Measurements from ENCODE around the gene KPNB1.

Gene KPNB1

DNA sequence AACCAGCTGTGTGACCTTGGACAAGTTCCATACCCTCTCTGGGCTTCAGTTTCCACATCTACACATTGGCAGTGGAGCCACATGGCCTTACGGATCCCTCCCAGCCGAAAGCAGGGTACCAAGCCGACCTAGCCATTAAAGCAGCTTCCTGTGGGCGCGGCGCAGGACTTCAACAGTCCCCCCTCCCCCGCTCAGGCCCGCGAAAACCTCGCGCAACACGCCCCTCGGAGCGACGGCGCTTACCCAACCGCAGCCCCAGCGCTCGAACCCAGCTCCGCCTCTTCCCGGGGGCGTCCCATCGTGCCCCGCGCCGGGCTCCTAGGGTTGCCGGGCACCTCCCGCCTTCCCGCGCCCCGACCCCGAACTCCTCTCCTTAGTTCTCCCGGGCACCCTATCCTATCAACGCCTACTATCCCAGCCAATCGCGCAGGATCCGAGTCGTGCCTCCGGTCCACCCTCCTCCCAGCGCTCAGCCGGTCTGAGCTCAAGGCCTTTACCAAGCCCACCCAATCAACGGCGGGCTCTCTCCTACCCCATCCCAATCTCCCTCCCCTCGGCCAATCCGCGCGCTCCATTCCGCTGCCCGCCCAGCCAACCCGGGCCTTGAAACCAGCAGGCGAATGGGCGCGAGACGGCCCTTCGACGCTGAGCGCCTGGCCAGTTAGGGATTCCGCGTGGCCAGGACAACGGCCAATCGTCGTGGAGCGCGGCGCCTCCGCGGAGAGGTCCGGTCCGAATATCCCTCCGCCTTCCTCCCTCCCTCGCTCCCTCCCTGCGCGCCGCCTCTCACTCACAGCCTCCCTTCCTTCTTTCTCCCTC lies at the start of gene KPNB1:
Gene KPNB1 (plus strand): TSS at position 767 of the 819 bp plus-strand sequence. CDS start 326 bp downstream, outside the sequence.
- peak; percentile 96 for DNase-seq

- no peak for DNase-seq
These were observed 45.7 kb upstream of the KPNB1 start for GRCh38 chr17:47603830-47604597.

- DNase-seq = no peak
These were observed 45.2 kb upstream of the KPNB1 start for GRCh38 chr17:47604598-47604927.

GRCh38 chr17:47605011-47605410 lies 44.7 kb upstream of the KPNB1 start:
- DNase-seq = no peak

DNA sequence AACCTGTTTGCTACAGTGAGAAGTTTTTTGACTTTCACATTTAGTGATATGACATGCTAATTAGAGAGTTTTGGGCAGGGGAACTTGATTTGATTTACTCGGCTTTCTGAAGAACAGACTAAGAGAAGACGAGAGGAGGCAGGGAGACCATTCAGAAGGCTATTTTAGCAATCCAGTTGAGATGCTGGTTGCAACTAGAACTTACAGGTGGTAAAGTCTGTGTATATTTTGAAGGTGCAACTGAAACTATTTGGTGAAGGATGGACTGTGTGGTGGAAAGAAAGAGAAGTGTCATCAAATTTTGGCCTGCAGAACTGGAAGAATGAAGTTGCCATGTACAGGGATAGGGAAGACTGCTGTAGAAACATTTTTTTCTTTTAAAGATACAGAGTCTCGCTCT lies 42.2 kb upstream of the KPNB1 start:
- no peak for DNase-seq

DNA sequence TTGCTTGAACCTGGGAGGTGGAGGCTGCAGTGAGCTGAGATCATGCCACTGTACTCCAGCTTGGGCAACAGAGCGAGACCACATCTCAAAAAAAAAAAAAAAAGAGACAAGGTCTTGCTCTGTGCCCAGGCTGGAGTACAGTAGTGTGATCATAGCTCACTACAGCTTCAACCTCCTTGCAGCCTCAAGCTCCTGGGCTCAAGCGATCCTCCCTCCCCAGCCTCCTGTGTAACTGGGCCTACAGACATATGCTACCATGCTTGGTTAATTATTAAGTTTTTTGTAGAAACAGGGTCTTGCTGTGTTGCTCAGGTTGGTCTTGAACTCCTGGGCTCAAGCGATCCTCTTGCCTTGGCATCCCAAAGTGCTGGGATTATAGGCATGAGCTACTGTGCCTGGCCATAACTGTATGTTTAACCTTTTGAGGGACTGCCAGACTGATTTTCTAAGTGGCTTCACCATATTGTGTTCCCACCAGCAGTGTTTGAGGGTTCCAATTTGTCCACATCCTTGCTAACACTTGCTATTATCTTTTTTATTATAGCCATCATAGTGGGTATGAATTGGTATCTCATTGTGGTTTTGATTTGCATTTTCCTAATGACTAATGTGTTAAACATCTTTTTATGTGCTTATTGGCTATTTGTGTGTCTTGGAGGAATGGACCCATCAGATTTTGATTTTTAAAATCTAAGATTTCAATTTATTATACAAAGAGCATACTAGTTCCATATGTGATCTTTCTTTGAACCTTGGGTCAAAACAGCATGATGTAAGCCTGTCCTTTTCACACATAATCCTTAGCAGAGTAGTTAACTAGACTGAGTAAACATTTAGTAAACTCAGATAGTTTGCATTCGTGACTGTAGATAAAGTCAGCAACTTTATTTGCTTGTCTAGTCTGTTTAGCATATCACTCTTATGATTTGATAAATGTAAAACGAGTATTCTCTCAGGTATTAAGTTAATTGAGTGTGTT lies 38.1 kb upstream of the KPNB1 start:
- DNase-seq = no peak

GRCh38 chr17:47615766-47616424 lies 33.8 kb upstream of the KPNB1 start:
- DNase-seq = peak; percentile 7

- DNase-seq = no peak
These were observed 31.3 kb upstream of the KPNB1 start for GRCh38 chr17:47618410-47618809.

DNA sequence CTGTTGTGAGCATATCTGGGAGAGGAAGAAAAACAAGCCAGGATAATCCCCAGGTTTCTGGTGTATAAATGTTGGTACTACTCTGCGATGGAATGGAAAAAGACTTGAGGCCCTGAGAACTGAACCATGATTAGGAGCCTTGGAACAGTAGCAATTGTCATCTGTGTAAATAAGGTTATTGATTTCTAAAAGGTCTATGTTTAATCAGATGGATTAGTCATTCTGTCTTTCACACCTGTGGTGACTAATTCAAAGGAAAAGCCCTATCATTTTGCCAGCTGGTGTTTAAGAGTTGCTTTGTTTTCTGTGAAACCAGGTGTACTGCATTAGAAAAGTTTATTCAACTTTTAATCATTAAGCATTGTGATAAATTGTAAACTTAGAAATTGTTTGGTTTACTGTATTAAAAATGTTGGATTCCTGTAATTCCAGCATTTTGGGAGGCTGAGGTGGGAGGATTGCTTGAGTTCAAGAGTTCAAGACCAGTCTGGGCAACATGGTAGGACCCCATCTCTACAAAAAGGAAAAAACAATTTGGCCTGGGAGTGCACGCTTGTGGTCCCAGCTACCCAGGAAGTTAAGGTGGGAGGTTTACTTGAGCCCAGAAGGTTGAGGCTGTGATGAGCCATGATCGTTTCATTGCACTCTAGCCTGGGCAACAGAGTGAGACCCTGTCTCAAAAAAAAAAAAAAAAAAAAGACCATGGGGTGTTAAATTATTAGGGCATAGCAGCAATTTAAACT lies 29.0 kb upstream of the KPNB1 start:
- DNase-seq = no peak

DNA sequence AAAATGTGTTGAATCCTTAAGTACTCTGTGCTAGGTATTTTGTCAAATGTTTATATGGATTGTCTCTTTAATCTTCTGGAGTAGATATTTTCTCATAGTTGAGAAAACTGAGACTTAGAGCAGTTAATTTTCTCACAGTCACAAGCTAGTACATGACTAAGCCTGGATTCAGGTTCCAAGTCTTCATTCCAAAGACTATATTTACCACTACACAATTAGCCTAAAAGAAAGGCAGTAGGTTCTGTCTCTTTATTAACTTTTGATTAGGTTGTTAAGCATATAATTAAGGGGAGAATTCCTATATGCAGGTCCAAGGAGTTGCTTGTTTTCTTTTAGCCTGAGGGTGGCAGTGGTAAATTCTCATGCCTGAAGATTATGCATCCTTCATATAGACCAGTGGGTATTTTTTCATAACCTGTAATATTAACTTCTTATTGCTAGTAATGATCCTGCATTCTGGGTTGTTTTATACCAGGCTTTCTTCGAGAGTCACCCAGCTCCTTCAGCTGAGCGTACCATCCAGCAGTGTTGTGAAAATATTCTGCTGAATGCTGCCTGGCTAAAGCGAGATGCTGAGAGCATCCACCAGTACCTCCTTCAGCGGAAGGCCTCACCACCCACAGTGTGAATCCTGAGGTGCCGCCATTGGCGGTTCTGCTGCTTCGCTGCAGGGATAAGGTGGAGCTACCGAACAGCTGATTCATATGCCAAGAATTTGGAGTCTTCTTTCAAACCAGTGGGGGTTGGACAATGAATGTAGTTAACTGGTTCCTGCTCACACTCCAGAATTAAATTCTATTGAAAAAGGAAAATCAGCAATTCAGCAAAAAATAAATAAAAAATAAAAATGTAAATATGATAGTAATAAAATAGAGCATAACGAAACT lies 28.2 kb upstream of the KPNB1 start:
- DNase-seq = no peak

DNA sequence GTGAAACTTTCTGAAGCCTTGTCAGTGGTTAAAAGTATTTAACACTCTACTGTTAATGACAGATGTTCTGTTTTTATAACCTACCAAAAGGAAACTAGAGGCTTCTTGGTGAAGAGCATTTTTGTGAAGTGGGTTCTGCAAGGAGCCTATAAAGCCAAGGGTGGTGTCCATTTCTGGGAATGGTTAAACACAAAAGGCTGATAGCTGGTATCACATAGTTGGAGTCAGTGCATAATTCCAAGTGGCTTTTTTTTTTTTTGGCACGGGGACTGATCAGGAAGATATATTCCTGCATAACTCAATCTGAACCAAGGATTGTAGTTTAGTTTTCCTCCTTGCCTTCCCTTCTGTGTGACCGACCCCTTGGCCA lies 27.6 kb upstream of the KPNB1 start:
- no peak for DNase-seq

DNA sequence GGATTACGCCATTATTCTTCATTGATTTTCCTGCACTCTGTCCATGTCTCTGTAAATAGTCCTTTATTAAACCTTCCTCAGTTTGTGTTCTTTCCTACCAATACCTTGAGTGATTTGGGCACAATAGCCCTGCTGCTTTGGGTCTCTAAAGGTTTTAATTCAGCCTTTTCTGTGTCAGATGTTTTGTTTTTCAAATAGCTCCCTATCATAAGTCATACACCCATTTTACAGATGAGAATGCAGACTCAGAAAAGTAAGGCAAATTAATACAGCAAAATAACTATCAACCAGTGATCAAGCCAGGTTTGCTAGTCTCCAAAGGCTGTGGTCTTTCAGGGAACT lies 25.0 kb upstream of the KPNB1 start:
- no peak for DNase-seq

DNA sequence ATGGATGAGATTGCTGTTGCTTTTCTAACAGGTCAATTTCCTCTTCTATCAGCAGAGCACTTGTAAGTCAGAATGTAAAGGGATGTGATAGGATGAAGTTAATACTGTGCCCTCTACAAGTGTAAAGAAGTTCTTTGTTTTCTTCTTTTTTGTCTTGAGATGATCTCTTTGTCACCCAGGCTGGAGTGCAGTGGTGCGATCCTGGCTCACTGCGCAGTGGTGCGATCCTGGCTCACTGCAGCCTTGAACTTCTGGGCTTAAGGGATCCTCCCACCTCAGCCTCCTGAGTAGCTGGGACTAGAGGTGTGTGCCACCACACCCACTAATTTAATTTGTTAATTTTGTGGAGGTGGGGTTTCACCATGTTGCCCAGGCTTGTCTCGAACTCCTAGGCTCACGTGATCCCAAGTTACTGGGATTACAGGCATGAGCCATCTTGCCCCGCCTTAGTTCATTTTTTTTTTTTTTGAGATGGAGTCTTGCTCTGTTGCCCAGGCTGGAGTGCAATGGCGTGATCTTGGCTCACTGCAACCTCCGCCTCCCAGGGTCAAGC lies 21.6 kb upstream of the KPNB1 start:
- DNase-seq = no peak

DNA sequence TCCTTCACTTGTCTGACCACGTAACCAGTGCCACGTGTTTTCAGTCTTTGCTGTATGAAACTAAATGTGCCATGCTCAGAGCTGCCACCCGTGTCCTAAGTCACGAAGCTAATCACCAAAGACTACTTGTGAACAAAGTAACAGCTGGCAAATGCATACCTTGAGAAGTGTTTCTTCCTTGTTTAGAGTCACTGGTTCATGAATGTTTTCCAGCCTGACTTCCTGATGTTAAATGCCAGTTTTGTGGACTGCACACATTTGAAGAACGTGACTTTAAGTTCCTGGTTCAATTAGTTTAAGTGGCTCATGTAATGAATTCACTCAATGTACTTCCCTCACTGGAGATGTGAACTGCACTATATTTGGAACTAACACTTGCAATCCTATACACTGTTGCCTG lies 19.9 kb upstream of the KPNB1 start:
- DNase-seq = no peak

DNA sequence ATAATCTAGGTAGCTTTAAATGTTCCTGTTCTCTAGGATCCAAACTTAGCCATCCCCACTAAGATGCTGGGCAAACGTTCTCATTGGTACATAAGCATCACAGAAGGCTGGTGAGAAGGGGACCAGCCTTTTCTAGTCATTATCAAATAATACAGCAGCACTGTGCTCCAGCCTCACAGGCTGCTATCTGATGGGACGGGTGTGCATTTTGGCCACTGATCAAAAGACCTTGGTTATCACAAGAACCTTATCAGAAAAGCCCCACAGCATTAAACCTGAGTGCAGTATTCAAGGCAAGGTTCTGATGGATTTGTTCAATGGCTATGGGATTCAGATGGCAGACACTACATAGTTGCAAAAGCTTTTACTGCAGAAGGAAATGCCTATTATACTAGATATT lies 19.1 kb upstream of the KPNB1 start:
- no peak for DNase-seq

DNA sequence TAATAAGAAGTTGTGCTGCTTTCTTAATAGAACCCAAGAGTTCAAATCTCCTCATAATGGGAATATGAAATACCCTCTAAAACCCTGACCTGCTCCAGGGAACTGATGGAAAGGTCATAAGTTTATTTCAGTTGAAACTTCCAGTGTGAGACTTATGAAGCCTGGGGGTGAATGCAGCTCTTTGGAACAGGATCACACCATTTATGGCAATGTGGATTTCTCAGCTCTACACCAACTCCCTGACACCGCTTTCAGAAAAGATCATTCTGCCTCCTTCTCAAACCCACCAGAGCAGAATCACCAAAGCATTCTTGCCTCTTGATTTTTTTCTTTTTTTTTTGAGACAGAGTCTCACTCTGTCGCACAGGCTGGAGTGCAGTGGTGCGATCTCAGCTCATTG lies 16.7 kb upstream of the KPNB1 start:
- no peak for DNase-seq

DNA sequence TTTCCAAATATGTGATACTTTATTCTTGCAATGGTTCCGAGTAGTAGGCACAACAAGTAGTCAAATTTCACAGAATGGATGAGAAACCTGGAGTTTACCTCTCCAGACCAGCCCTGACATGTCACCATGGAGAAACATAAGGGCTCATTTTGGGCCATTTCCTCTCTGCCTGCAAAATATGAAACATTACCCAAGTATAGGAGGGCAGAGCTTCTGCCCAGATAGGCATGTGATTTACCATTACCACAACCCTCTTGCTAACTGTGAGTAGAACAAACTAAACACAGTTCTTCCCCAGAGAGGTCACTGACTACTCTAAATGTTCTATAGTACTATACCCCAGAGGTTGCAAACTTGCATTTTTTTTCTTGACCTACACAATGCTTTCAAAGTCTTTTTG lies 15.7 kb upstream of the KPNB1 start:
- DNase-seq = no peak

DNA sequence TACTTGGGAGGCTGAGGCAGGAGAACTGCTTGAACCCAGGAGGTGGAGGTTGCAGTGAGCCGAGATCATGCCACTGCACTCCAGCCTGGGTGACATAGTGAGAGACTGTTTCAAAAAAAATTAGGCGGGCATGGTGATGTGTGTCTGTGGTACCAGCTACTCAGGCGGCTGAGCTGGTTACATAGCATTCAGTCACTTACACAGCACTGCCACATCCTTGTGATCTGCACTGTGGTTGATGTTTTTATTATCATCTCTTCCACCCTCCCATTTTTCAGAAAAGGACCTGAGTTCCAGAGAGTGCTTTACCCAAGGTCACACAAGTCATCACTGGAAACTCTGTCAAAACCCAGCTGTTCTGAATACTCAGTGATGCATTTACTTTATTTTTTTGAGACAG lies 14.8 kb upstream of the KPNB1 start:
- DNase-seq = no peak

GRCh38 chr17:47635734-47636133 lies 14.0 kb upstream of the KPNB1 start:
- no peak for DNase-seq

GRCh38 chr17:47636273-47637030 lies 13.3 kb upstream of the KPNB1 start:
- no peak for DNase-seq
